ENCODE measurements around the gene UGDH.

UGDH gene

DNA sequence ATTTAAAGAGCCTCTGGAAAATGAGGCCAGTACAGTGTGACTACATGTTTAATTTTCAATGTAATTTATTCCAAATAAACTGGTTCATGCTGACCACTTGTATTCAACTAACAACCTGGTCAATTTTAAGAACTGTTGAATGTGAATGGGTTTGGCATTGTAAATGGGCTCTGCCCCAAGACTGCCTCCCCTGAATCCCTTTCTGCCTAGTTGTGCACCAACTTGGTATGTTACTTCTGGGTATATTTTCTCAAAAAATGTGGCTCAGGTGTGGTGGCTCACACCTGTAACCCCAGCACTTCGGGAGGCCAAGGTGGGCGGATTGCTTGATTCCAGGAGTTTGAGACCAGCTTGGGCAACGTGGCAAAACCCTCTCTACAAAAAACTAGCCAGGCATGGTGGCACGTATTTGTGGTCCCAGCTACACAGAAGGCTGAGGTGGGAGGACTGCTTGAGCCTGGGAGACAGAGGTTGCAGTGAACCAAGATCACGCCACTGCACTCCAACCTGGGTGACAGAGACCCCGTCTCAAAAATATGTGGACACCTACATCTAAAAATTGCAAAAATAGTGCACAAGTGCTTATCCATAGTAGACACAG lies 75.7 kb downstream of the UGDH start:
- in situ Hi-C loops (cut with HindIII; ENCODE audit: low pct_ligation_motif_present, low sequenced_read_pairs) = no loop called here
- Histone ChIP-seq H3K36me3 (replicated peaks) (peaks cover 58% of the 10 kb centered on the region), H3K4me3 (ENCODE audit: low read depth, low read length) (no peak overlapping the region), H3K27me3 (replicated peaks) (no peaks in the 10 kb centered on the region), H3K27ac (no peak overlapping the region)
- no peak for DNase-seq
- TF ChIP-seq CTCF (IDR thresholded peaks at IDR 0.05; ENCODE audit: low read depth, low read length, missing control alignments) = no peak

DNA sequence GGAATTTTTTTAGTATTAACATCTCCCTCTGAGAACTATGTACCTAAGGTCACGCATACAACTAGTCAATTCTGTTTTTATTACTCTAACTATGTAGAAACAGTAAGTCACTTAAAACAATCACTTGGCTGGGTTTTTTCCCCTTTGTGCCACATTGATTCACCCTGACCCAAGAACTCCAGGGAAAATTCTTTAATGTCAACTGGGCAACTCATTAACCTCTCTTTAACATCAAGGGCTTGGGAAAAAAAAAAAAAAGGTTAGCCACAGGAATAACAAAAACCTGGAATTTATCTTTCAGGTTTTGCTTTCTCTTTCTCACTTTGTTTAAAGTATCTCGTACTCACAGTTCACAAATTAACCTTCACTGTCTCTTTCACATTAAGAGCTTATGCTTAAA lies 76.6 kb downstream of the UGDH start:
- peaks cover 49% of the 10 kb centered on the region for H3K36me3 ChIP-seq (replicated peaks)
- in situ Hi-C loops (cut with HindIII; ENCODE audit: low pct_ligation_motif_present, low sequenced_read_pairs) = no loop called here
- no peak for TF ChIP-seq CTCF (IDR thresholded peaks at IDR 0.05; ENCODE audit: low read depth, low read length, missing control alignments)
- H3K27me3 ChIP-seq (replicated peaks) = no peaks in the 10 kb centered on the region
- no peak for DNase-seq
- no peak overlapping the region for H3K4me3 ChIP-seq (ENCODE audit: low read depth, low read length)
- H3K27ac ChIP-seq = no peak overlapping the region
